ENCODE measurements around the gene CSF1. TPM values are rescaled to one million over a fixed set of nuclear protein-coding genes. Genes with fewer than 3 reads are reported as not detected.
A peak's percentile ranks its signal among the peaks of the same experiment; 100 is the strongest.

Gene CSF1
- polyA plus RNA-seq, 1 of the 3 experiments (the other 2 are of a cell fraction) = 31.9 TPM

DNA sequence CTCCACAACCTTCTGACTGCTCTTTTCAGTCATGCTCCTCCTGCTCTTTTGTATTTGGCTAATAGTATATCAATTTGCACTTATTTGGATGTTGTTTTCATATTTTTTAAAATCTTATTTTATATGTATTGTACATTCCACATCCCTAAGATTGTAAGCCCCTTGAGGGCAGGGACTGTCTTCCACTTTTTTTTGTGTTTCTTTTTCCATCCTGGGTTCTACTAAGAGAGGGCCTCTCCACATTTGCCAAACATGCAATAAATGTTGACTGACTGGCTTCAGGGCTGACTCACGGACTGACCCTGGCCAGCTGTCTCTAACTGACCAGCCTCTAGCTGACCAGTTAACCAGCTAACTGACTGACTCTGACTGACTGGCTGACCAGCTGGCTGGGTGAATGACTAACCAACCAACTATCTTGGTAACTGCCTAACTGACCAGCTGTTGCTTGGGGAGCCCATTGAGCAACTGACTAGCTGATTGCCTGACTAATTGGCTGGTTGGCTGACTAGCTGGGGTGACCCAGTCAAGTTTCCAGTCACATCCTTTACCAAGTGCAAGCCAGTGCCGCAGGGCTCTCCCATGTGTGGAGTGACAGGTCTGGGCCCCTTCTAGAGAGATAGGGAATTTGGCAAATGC lies 16.1 kb downstream of the CSF1 start:
- Histone ChIP-seq H3K9me3 (no peaks in the 10 kb centered on the region), H3K79me2 (ENCODE audit: insufficient read depth) (no peaks in the 10 kb centered on the region), H3K36me3 (replicated peaks in 1 of 2; ENCODE audit: control insufficient read depth in 1 of 2, insufficient read depth in 2 of 2, low read length in 1 of 2) (peaks cover 7 to 38% of the 10 kb centered on the region in 2 experiments), H3K4me1 (ENCODE audit: control insufficient read depth in 1 of 2, insufficient read depth in 2 of 2, low read depth in 1 of 2, low read length in 1 of 2) (peaks cover 0 to 37% of the 10 kb centered on the region in 2 experiments; a peak in 1 of 4 replicates), H3K4me3 (ENCODE audit: low read depth in 2 of 2, low read length in 1 of 2) (no peak overlapping the region), H3K4me2 (no peak overlapping the region), H3K27ac (ENCODE audit: low read depth in 2 of 2, low read length in 1 of 2) (no peak overlapping the region), H3K9me2 (no peaks in the 10 kb centered on the region), H3K9ac (no peak overlapping the region), H3F3A (replicated peaks; ENCODE audit: insufficient read depth) (no peaks in the 10 kb centered on the region), H3K27me3 (ENCODE audit: insufficient read depth) (no peaks in the 10 kb centered on the region), H4K20me1 (ENCODE audit: insufficient read depth) (no peaks in the 10 kb centered on the region), H2AFZ (ENCODE audit: low read depth) (no peak overlapping the region)
- TF ChIP-seq, protein P1, sequence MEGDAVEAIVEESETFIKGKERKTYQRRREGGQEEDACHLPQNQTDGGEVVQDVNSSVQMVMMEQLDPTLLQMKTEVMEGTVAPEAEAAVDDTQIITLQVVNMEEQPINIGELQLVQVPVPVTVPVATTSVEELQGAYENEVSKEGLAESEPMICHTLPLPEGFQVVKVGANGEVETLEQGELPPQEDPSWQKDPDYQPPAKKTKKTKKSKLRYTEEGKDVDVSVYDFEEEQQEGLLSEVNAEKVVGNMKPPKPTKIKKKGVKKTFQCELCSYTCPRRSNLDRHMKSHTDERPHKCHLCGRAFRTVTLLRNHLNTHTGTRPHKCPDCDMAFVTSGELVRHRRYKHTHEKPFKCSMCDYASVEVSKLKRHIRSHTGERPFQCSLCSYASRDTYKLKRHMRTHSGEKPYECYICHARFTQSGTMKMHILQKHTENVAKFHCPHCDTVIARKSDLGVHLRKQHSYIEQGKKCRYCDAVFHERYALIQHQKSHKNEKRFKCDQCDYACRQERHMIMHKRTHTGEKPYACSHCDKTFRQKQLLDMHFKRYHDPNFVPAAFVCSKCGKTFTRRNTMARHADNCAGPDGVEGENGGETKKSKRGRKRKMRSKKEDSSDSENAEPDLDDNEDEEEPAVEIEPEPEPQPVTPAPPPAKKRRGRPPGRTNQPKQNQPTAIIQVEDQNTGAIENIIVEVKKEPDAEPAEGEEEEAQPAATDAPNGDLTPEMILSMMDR (IDR thresholded peaks at IDR 0.05) = no peak
- TF ChIP-seq TCF12 (IDR thresholded peaks at IDR 0.05) = peak; percentile 14; the same call in 1 of the 2 replicates
- 96% methylated on average over 2 of the region's 2 CpGs for WGBS (ENCODE audit: low lambda C conversion rate)
- ChIA-PET CTCF (no interaction called here), POLR2A (no interaction called here)
- no peak for DNase-seq

DNA sequence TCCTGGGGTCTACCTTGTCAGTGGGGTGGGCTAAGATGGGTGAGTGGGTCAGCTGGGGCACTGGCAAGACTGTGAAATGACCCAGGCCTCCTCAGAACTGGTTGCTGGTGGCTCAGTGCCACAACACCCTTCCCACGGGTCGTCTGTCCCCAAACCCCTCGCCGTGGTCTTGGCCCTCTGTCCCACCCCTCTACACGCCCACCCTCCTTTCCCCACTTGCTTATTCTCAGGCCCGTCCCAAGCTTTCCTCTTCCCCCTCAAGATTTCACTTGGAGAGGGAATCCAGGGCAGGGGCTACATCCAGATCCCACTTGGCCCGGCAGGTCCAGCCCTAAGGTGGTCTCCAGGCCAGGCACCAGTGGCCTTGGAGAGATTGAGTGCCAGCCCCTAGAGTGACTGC lies 16.7 kb downstream of the CSF1 start:
- no peak for DNase-seq
- no peaks in the 10 kb centered on the region for H3K9me2 ChIP-seq
- POLR2A ChIA-PET = no interaction called here
- CTCF ChIA-PET = no interaction called here
- WGBS (ENCODE audit: low lambda C conversion rate) = 96% methylated on average over 6 of the region's 7 CpGs
- no peak overlapping the region for H3K27ac ChIP-seq (ENCODE audit: low read depth in 2 of 2, low read length in 1 of 2)
- peaks cover 7 to 33% of the 10 kb centered on the region in 2 experiments for H3K36me3 ChIP-seq (replicated peaks in 1 of 2; ENCODE audit: control insufficient read depth in 1 of 2, insufficient read depth in 2 of 2, low read length in 1 of 2)
- no peaks in the 10 kb centered on the region for H3K9me3 ChIP-seq
- no peaks in the 10 kb centered on the region for H3K79me2 ChIP-seq (ENCODE audit: insufficient read depth)
- peaks cover 0 to 37% of the 10 kb centered on the region in 2 experiments; a peak in 1 of 4 replicates for H3K4me1 ChIP-seq (ENCODE audit: control insufficient read depth in 1 of 2, insufficient read depth in 2 of 2, low read depth in 1 of 2, low read length in 1 of 2)
- no peak overlapping the region for H3K4me2 ChIP-seq
- no peaks in the 10 kb centered on the region for H3K27me3 ChIP-seq (ENCODE audit: insufficient read depth)
- no peak overlapping the region for H2AFZ ChIP-seq (ENCODE audit: low read depth)
- H3F3A ChIP-seq (replicated peaks; ENCODE audit: insufficient read depth) = no peaks in the 10 kb centered on the region
- H4K20me1 ChIP-seq (ENCODE audit: insufficient read depth) = no peaks in the 10 kb centered on the region
- H3K9ac ChIP-seq = no peak overlapping the region
- no peak overlapping the region for H3K4me3 ChIP-seq (ENCODE audit: low read depth in 2 of 2, low read length in 1 of 2)
- no peak for TF ChIP-seq USF2 (IDR thresholded peaks at IDR 0.05; ENCODE audit: borderline replicate concordance, low read depth, low read length)
- TF ChIP-seq MAX (IDR thresholded peaks at IDR 0.05; ENCODE audit: low read depth) = no peak

GRCh38 chr1:109927911-109928321 lies 17.3 kb downstream of the CSF1 start:
- POLR2A ChIA-PET = no interaction called here
- peak overlapping the region; percentile 3 to 65; a peak in 3 of 4 replicates for H3K27ac ChIP-seq (ENCODE audit: low read depth in 2 of 2, low read length in 1 of 2)

More at GRCh38 chr1:109927911-109928321, 17.3 kb downstream of the CSF1 start:
- peaks cover 7 to 27% of the 10 kb centered on the region in 2 experiments for H3K36me3 ChIP-seq (replicated peaks in 1 of 2; ENCODE audit: control insufficient read depth in 1 of 2, insufficient read depth in 2 of 2, low read length in 1 of 2)
- no peaks in the 10 kb centered on the region for H3K27me3 ChIP-seq (ENCODE audit: insufficient read depth)
- TF ChIP-seq MEF2A (IDR thresholded peaks at IDR 0.05; ENCODE audit: borderline replicate concordance, low read depth) (no peak), USF2 (IDR thresholded peaks at IDR 0.05; ENCODE audit: borderline replicate concordance, low read depth, low read length) (no peak), MAX (IDR thresholded peaks at IDR 0.05; ENCODE audit: low read depth) (no peak), POLR2AphosphoS5 (IDR thresholded peaks at IDR 0.05; ENCODE audit: low read depth, low read length) (no peak), RCOR1 (IDR thresholded peaks at IDR 0.05; ENCODE audit: low read length) (no peak), GATA2 (CRISPR knock-in tag; IDR thresholded peaks at IDR 0.05) (no peak), FOXJ3 (CRISPR knock-in tag; IDR thresholded peaks at IDR 0.05) (no peak)
- no peaks in the 10 kb centered on the region for H3K79me2 ChIP-seq (ENCODE audit: insufficient read depth)
- WGBS (ENCODE audit: low lambda C conversion rate) = 71% methylated on average over 6 of the region's 6 CpGs
- H4K20me1 ChIP-seq (ENCODE audit: insufficient read depth) = no peaks in the 10 kb centered on the region
- H3K9me2 ChIP-seq = no peaks in the 10 kb centered on the region
- no peak overlapping the region for H3K4me3 ChIP-seq (ENCODE audit: low read depth in 2 of 2, low read length in 1 of 2)
- no peak for DNase-seq
- no peaks in the 10 kb centered on the region for H3F3A ChIP-seq (replicated peaks; ENCODE audit: insufficient read depth)
- H2AFZ ChIP-seq (ENCODE audit: low read depth) = no peak overlapping the region
- no peak overlapping the region for H3K9ac ChIP-seq
- CTCF ChIA-PET = interaction anchor here (1.1 kb wide), 1 partner anchor 44 kb away, joined by 3 read pairs; no protein-coding TSS in a partner anchor
- H3K4me2 ChIP-seq = no peak overlapping the region
- peaks cover 0 to 37% of the 10 kb centered on the region in 2 experiments; a peak in 1 of 4 replicates for H3K4me1 ChIP-seq (ENCODE audit: control insufficient read depth in 1 of 2, insufficient read depth in 2 of 2, low read depth in 1 of 2, low read length in 1 of 2)
- no peaks in the 10 kb centered on the region for H3K9me3 ChIP-seq

Data from SK-N-SH (cell line).